Panc1 (cell line): ENCODE results near the gene KIF24. TPM values are rescaled to one million over a fixed set of nuclear protein-coding genes. Genes with fewer than 3 reads are reported as not detected.
"Not testable (repeated sequence)": the region's sequence is repeated elsewhere in the genome, so short reads cannot be mapped to it uniquely, and the experiment has no call there.

Experiments used
- ATAC-seq: fragments of 200-7000 bp; cut with Tn5 transposase; 2 replicates; pipeline ENCODE4 v1.9.1; 2020; ENCODE audit warnings: mild to moderate bottlenecking, moderate library complexity
- BruUV-seq: library from RNA; stranded (reverse); fragments of 400-500 nt; replicated peaks from 2 replicates; lab custom pipeline; 2021; lab: Mats Ljungman, UMichigan
- CTCF ChIA-PET: fragments of 300-600 bp; sonication (Branson Sonifier 250); formaldehyde crosslinking; loops from one replicate; lab custom pipeline; 2022; ENCODE audit warnings: antibody characterized with exemption; lab: Charles Lee
- POLR2A ChIA-PET: fragments of 300-600 bp; sonication (Branson Sonifier 250); formaldehyde crosslinking; loops from one replicate; lab custom pipeline; 2022; ENCODE audit warnings: antibody characterized with exemption; lab: Charles Lee
- DNase-seq: peaks from one replicate; pipeline ENCODE4 v3.0.0-alpha.2; 2010; ENCODE audit warnings: low read depth, low spot score
- H3K27ac ChIP-seq: 2 replicates; pipeline ENCODE4 v1.5.1; 2011; ENCODE audit warnings: mild to moderate bottlenecking, low read length, inconsistent platforms
- H3K27me3 ChIP-seq: fragments of 200-500 bp; sonication (Bioruptor generic); 2 replicates; pipeline ENCODE4 v1.6.0; 2014; ENCODE audit warnings: low read length, inconsistent platforms; ENCODE audit not compliant: control insufficient read depth, insufficient read depth
- H3K36me3 ChIP-seq: fragments of 200-500 bp; sonication (Bioruptor generic); 2 replicates; pipeline ENCODE4 v1.5.1; 2014; ENCODE audit warnings: inconsistent platforms, mild to moderate bottlenecking, low read length, moderate library complexity; ENCODE audit not compliant: control insufficient read depth, insufficient read depth
- H3K4me1 ChIP-seq: 2 replicates; pipeline ENCODE4 v1.5.1; 2011; ENCODE audit warnings: inconsistent platforms, mild to moderate bottlenecking, low read length, moderate library complexity; ENCODE audit not compliant: control insufficient read depth, insufficient read depth
- H3K4me3 ChIP-seq, 2 experiments: 2 replicates each; pipeline ENCODE4 v1.5.1; 2011 to 2012; ENCODE audit warnings: low read depth in 2 of 2, low read length in 2 of 2, mild to moderate bottlenecking in 2 of 2, inconsistent platforms in 1 of 2, moderate library complexity in 1 of 2
- H3K9me3 ChIP-seq: fragments of 200-500 bp; sonication (Bioruptor generic); 2 replicates; pipeline ENCODE4 v1.5.1; 2014; ENCODE audit warnings: low read depth, mild to moderate bottlenecking, inconsistent platforms, low read length, moderate library complexity; ENCODE audit not compliant: control insufficient read depth, insufficient read depth
- CTCF ChIP-seq: fragments of 450-650 bp; IDR thresholded peaks from 2 replicates; pipeline ENCODE4 v1.5.1; 2017; ENCODE audit warnings: mild to moderate bottlenecking
- POLR2AphosphoS5 ChIP-seq: IDR thresholded peaks from 2 replicates; pipeline ENCODE4 v1.6.1; 2012; ENCODE audit warnings: mild to moderate bottlenecking, low read depth, low read length, moderate library complexity
- REST ChIP-seq, 2 experiments: IDR thresholded peaks; 2 replicates each; pipeline ENCODE4 v1.6.1; 2011 to 2012; ENCODE audit warnings: low read depth in 2 of 2, control low read depth in 1 of 2, low read length in 1 of 2, mild to moderate bottlenecking in 1 of 2, moderate library complexity in 1 of 2; ENCODE audit not compliant: insufficient read depth in 1 of 2
- SIN3A ChIP-seq: IDR thresholded peaks from 2 replicates; pipeline ENCODE4 v1.6.1; 2012; ENCODE audit warnings: low read depth, mild to moderate bottlenecking, low read length, moderate library complexity, borderline replicate concordance; ENCODE audit not compliant: insufficient read depth
- TCF7L2 ChIP-seq: IDR thresholded peaks from 2 replicates; pipeline ENCODE4 v1.6.1; 2011; ENCODE audit warnings: mild to moderate bottlenecking, low read depth, low read length, inconsistent platforms
- in situ Hi-C: cut with HindIII; loops from 2 replicates; pipeline ENCODE4 v1.10.0; 2016; ENCODE audit warnings: low sequenced_read_pairs, low pct_unique_long_range_greater_than_20kb
- intact Hi-C: fragments of 100-400 bp; cut with micrococcal nuclease; formaldehyde crosslinking; loops from one replicate; pipeline ENCODE4 v1.10.0; 2022; ENCODE audit not compliant: unreplicated experiment
- total RNA-seq: library from RNA; stranded (reverse); gene quantifications from one replicate; pipeline ENCODE4 v1.2.1, GENCODE V29; 2021; ENCODE audit not compliant: unreplicated experiment

Gene KIF24
- total RNA-seq, 1 experiment from 2014 or later = 7.2 TPM

GRCh38 chr9:34338665-34339385 lies 9.8 kb upstream of the KIF24 start:
- no peaks in the 10 kb centered on the region for H3K27me3 ChIP-seq
- CTCF ChIA-PET = no interaction called here
- intact Hi-C loops = no loop called here
- H3K27ac ChIP-seq = no peak overlapping the region
- in situ Hi-C loops = no loop called here
- ATAC-seq (no peak), DNase-seq (no peak)
- POLR2A ChIA-PET = no interaction called here
- H3K36me3 ChIP-seq = no peaks in the 10 kb centered on the region; the same call in 1 of the 2 replicates
- H3K9me3 ChIP-seq = no peaks in the 10 kb centered on the region
- H3K4me1 ChIP-seq = no peaks in the 10 kb centered on the region
- no TSS peak for BruUV-seq
- TF ChIP-seq CTCF (no peak), POLR2AphosphoS5 (no peak), TCF7L2 (no peak), SIN3A (no peak), REST (IDR thresholded peaks at IDR 0.05; ENCODE audit: insufficient read depth in 1 of 2, low read depth in 2 of 2, low read length in 1 of 2) (no peak)
- no peak overlapping the region for H3K4me3 ChIP-seq

- H3K4me1 ChIP-seq, H3K27me3 ChIP-seq, BruUV-seq, H3K9me3 ChIP-seq, DNase-seq, POLR2A ChIA-PET, in situ Hi-C loops, H3K36me3 ChIP-seq, H3K27ac ChIP-seq, CTCF ChIA-PET, ATAC-seq, H3K4me3 ChIP-seq, intact Hi-C loops: not testable (repeated sequence)
These were observed 9.0 kb upstream of the KIF24 start for GRCh38 chr9:34338079-34338478.

GRCh38 chr9:34337403-34337802 lies 8.3 kb upstream of the KIF24 start:
- POLR2A ChIA-PET = no interaction called here
- no peak for DNase-seq
- no peaks in the 10 kb centered on the region; the same call in 1 of the 2 replicates for H3K36me3 ChIP-seq
- H3K9me3 ChIP-seq = no peaks in the 10 kb centered on the region
- ATAC-seq = no peak
- no peaks in the 10 kb centered on the region for H3K27me3 ChIP-seq
- BruUV-seq = no TSS peak
- H3K27ac ChIP-seq = no peak overlapping the region
- no peak for TF ChIP-seq TCF7L2
- TF ChIP-seq SIN3A = no peak
- TF ChIP-seq CTCF = no peak
- TF ChIP-seq POLR2AphosphoS5 = no peak
- TF ChIP-seq REST (IDR thresholded peaks at IDR 0.05; ENCODE audit: insufficient read depth in 1 of 2, low read depth in 2 of 2, low read length in 1 of 2) = no peak
- peaks cover 3% of the 10 kb centered on the region; the same call in 1 of the 2 replicates for H3K4me1 ChIP-seq
- in situ Hi-C loops (no loop called here), intact Hi-C loops (no loop called here)
- CTCF ChIA-PET = no interaction called here
- H3K4me3 ChIP-seq = no peak overlapping the region
